GM18502 (cell line): ENCODE results near the gene FIG4.

Source experiments
- ATAC-seq: cut with Tn5 transposase; IDR thresholded peaks from one replicate; pipeline ENCODE4 v1.9.1; 2021; ENCODE audit warnings: mild to moderate bottlenecking; ENCODE audit not compliant: unreplicated experiment, poor library complexity

Gene FIG4

DNA sequence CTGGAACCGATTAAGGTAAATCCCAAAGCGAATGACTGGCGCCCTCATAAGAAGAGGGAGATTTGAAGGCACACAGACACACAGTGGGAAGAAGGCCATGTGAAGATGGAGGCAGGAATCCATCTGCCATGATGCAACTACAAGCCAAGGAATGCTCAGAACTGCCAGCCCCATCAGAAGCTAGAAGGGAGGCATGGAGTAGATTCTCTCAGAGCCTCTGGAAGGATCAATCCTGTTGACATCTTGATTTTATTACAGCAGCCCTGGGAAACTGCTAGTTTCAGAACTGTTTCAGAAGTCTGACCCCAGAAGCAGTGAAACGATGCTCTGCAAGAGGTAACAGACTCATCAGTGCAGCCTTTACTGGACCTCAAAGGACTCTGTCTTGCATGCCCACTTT lies 183.5 kb downstream of the FIG4 start:
- ATAC-seq: no peak
